ENCODE results near the gene CCDC188.

- TF ChIP-seq CTCF (IDR thresholded peaks at IDR 0.05; ENCODE audit: insufficient read depth, low read length) = no peak
- no peak for TF ChIP-seq REST (IDR thresholded peaks at IDR 0.05; ENCODE audit: insufficient replicate concordance, low read depth)
- no peak for TF ChIP-seq POLR2AphosphoS5 (IDR thresholded peaks at IDR 0.05; ENCODE audit: low read depth)
- TF ChIP-seq GABPA (IDR thresholded peaks at IDR 0.05; ENCODE audit: low read depth) = no peak
Measured at GRCh38 chr22:20137113-20137512, 13.7 kb downstream of the CCDC188 start.
